Thymus (tissue), 11 donors: ENCODE results near the gene CARD8. TPM values are rescaled to one million over a fixed set of nuclear protein-coding genes. Genes with fewer than 3 reads are reported as not detected.
"Not testable (repeated sequence)": the region's sequence is repeated elsewhere in the genome, so short reads cannot be mapped to it uniquely, and the experiment has no call there.

ENCODE experiments used
- DNase-seq, 9 donors: peaks; one replicate each; pipeline ENCODE4 v3.0.0-alpha.2; 2013; ENCODE audit warnings: low spot score in 9 of 9, low read depth in 6 of 9, missing footprints in 1 of 9
- H3K27ac ChIP-seq, 2 donors: one replicate each; pipeline ENCODE4 v1.5.1; 2013; ENCODE audit warnings: control low read depth in 1 of 2, low read depth in 1 of 2, low read length in 1 of 2, mild to moderate bottlenecking in 1 of 2, moderate library complexity in 1 of 2
- H3K27me3 ChIP-seq, 2 donors: one replicate each; pipeline ENCODE4 v1.5.1; 2013; ENCODE audit warnings: low read length in 1 of 2; ENCODE audit not compliant: control insufficient read depth in 2 of 2, insufficient read depth in 1 of 2
- H3K36me3 ChIP-seq, 2 donors: one replicate each; pipeline ENCODE4 v1.5.1; 2013; ENCODE audit warnings: low read length in 1 of 2, mild to moderate bottlenecking in 1 of 2, moderate library complexity in 1 of 2; ENCODE audit not compliant: control insufficient read depth in 2 of 2, insufficient read depth in 2 of 2
- H3K4me1 ChIP-seq, 2 donors: one replicate each; pipeline ENCODE4 v1.5.1; 2013; ENCODE audit warnings: low read length in 2 of 2; ENCODE audit not compliant: control insufficient read depth in 2 of 2, insufficient read depth in 2 of 2
- H3K4me3 ChIP-seq, 2 donors: one replicate each; pipeline ENCODE4 v1.5.1; 2013; ENCODE audit warnings: low read length in 2 of 2, control low read depth in 1 of 2, mild to moderate bottlenecking in 1 of 2
- H3K9me3 ChIP-seq, 2 donors: one replicate each; pipeline ENCODE4 v1.5.1; 2013; ENCODE audit warnings: low read length in 1 of 2, mild to moderate bottlenecking in 1 of 2; ENCODE audit not compliant: control insufficient read depth in 2 of 2, insufficient read depth in 1 of 2
- WGBS: extraction: QIAGEN DNeasy Blood & Tissue Kit; methylation state at CpG from one replicate; pipeline ENCODE4 v1.1.7; 2013; 5-methylcytosine and 5-hydroxymethylcytosine counted together
- polyA plus RNA-seq: library from polyadenylated mRNA; stranded (reverse); fragments of 200-250 nt; gene quantifications from one replicate; pipeline ENCODE4 v1.2.3, GENCODE V29; 2013
- total RNA-seq: library from RNA; stranded (reverse); fragments of 120-200 nt; gene quantifications from one replicate; pipeline ENCODE4 v1.2.4, GENCODE V29; 2013
- donor health status: healthy.

Gene CARD8
- total and polyA plus RNA-seq, 2 donors = 56.0 to 66.4 TPM

GRCh38 chr19:48253999-48254398 is 1.7 kb downstream of the CARD8 start:
- Histone ChIP-seq H3K9me3 (no peaks in the 10 kb centered on the region), H3K4me1 (peaks cover 21 to 42% of the 10 kb centered on the region in 2 donors), H3K27ac (no peak overlapping the region), H3K4me3 (no peak overlapping the region), H3K36me3 (peaks cover 0 to 10% of the 10 kb centered on the region in 2 donors), H3K27me3 (no peaks in the 10 kb centered on the region)
- no peak for DNase-seq

DNA sequence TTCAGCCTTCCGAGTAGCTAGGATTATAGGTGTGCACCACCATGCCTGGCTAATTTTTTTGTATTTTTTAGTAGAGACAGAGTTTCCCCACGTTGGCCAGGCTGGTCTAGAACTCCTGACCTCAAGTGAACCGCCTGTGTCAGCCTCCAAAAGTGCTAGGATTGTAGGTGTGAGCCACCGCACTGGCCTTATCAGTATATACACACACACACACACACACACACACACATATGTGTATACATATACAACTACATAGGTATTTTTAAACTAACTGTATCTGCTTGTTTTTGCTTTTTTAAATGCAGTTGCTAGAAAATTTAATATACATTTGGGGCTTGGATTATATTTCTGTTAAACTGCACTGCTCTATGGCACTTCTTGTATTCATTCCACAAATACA is 3.1 kb downstream of the CARD8 start:
- no peak overlapping the region for H3K4me3 ChIP-seq
- peaks cover 21 to 43% of the 10 kb centered on the region in 2 donors for H3K4me1 ChIP-seq
- peaks cover 4 to 18% of the 10 kb centered on the region in 2 donors for H3K36me3 ChIP-seq
- DNase-seq = no peak
- H3K9me3 ChIP-seq = no peaks in the 10 kb centered on the region
- 93% methylated on average over 4 of the region's 4 CpGs for WGBS
- H3K27ac ChIP-seq = no peak overlapping the region
- H3K27me3 ChIP-seq = no peaks in the 10 kb centered on the region

DNA sequence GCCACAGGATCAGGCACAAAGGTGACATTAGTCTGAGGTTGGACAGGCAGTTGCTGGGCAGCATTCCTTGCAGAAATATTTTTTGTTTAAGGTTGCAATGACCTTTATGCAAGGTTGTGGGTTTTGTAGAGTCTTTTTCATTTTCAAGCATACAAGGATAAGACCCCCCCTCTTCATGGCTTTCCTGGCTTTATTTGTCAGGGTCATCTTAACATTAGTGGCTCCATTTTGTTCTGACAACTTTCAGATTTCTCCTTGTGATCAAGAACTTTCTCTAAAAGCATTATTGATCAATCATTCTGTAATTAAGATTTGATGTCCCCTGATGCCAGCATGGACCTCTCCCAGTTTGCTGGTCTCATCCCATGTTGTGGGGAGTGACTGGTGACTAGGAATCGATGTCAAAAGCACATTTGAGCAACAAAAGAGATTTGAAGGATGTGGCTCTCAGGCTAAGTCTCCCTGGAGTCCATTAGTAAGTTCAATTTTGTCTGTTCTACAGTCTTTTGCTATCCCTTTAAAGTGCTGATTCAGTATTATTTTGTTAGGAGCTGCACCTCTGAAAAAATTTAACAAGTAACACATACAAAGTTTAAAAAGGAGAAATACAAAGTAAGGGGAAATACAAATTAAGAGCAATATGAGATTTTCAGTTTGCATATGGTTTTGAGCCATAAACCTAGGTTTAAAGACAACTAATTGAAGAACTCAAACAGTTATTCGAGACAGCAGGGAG is 5.3 kb downstream of the CARD8 start:
- H3K4me3 ChIP-seq = no peak overlapping the region
- H3K27ac ChIP-seq = peak overlapping the region in 1 of 2 donors; percentile 100
- WGBS = 92% methylated on average over 2 of the region's 2 CpGs
- H3K36me3 ChIP-seq = peaks cover 8 to 32% of the 10 kb centered on the region in 2 donors
- no peak for DNase-seq
- H3K27me3 ChIP-seq = no peaks in the 10 kb centered on the region
- H3K4me1 ChIP-seq = peaks cover 15 to 36% of the 10 kb centered on the region in 2 donors
- H3K9me3 ChIP-seq = no peaks in the 10 kb centered on the region

DNA sequence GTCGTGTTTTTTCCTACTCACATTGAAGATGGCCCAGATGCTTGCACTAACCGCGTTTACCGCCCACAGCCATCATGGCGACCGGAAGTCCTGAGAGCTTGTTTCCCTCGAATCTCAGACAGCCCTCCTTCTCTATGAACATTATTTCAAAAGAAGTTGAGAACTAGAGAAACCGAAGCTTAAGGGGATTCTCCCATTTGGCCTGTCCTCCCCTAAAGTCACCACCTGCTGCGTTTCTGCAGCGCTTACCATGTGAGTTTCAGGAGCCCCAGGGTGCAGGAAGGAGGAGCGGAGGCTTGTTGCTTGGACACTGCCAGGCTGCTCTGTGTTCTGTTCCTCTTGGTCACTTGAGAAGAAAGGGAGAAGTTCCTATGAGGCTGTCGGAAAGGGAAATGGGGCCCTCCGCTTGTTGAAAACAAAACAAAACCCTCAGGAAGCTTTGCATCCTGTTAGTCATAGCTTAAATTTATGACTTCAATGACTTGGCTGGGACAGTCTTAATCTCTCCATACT is 6.2 kb downstream of the CARD8 start:
- H3K27ac ChIP-seq = peak overlapping the region; percentile 97 to 100
- peaks cover 8 to 32% of the 10 kb centered on the region in 2 donors for H3K36me3 ChIP-seq
- no peaks in the 10 kb centered on the region for H3K9me3 ChIP-seq
- peaks cover 11 to 29% of the 10 kb centered on the region in 2 donors for H3K4me1 ChIP-seq
- no peaks in the 10 kb centered on the region for H3K27me3 ChIP-seq
- peak in 7 of 9 donors; percentile 45 to 89 (median 64) for DNase-seq
- WGBS = 4% methylated on average over 13 of the region's 13 CpGs
- H3K4me3 ChIP-seq = peak overlapping the region; percentile 54 to 61

GRCh38 chr19:48248081-48248833 is 7.5 kb downstream of the CARD8 start:
- WGBS = 95% methylated on average over 7 of the region's 7 CpGs
- no peak overlapping the region for H3K4me3 ChIP-seq
- H3K36me3 ChIP-seq = peaks cover 8 to 32% of the 10 kb centered on the region in 2 donors
- peaks cover 7 to 25% of the 10 kb centered on the region in 2 donors for H3K4me1 ChIP-seq
- H3K27me3 ChIP-seq = no peaks in the 10 kb centered on the region
- H3K27ac ChIP-seq = no peak overlapping the region
- no peak for DNase-seq
- H3K9me3 ChIP-seq = no peaks in the 10 kb centered on the region

DNA sequence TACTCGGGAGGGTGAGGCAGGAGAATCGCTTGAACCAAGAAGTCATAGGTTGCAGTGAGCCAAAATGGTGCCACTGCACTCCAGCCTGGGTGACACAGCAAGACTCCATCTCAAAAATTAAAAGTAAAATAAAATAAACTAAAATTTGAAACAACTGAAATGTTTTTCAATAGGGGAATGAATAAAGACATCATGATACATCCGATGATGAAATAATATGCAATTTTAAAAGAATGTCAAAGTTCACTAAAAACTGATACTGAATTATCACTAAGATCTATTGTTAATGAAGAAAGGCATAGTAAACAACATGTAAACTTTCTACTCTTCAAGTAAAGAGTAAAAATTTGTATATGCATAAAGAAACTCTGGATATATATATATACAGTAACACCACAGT is 8.5 kb downstream of the CARD8 start:
- H3K27me3 ChIP-seq = no peaks in the 10 kb centered on the region
- no peak for DNase-seq
- peaks cover 13 to 38% of the 10 kb centered on the region in 2 donors for H3K36me3 ChIP-seq
- no peak overlapping the region for H3K27ac ChIP-seq
- peaks cover 4 to 22% of the 10 kb centered on the region in 2 donors for H3K4me1 ChIP-seq
- no peak overlapping the region for H3K4me3 ChIP-seq
- WGBS = 99% methylated on average over 3 of the region's 3 CpGs
- H3K9me3 ChIP-seq = no peaks in the 10 kb centered on the region

DNA sequence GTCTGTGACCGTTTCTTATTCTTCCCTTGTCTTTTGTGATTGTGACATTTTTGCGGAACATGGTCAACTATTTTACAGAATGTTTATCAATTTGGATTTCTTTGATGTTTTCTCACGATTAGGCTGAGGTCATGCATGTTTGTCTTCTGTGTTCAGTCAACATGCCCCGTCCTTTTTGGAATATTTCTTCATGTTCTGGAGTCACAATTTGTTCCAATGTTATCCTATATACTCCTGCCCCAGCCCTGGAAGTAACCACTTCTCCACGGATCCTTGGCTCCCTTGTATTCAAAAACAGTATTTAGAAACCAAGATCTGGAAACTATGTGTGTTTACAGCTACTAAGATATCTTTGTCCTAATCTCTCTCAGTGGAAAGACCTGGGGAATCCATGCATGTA is 9.6 kb downstream of the CARD8 start:
- Histone ChIP-seq H3K27ac (no peak overlapping the region), H3K4me1 (peaks cover 4 to 20% of the 10 kb centered on the region in 2 donors), H3K4me3 (no peak overlapping the region), H3K36me3 (peaks cover 18 to 36% of the 10 kb centered on the region in 2 donors), H3K9me3 (no peaks in the 10 kb centered on the region), H3K27me3 (no peaks in the 10 kb centered on the region)
- 88% methylated on average over 5 of the region's 5 CpGs for WGBS
- no peak for DNase-seq

- Histone ChIP-seq H3K9me3 (no peaks in the 10 kb centered on the region), H3K4me3 (no peak overlapping the region), H3K27ac (peak overlapping the region; percentile 76 to 86), H3K4me1 (peaks cover 2 to 10% of the 10 kb centered on the region in 2 donors), H3K27me3 (no peaks in the 10 kb centered on the region), H3K36me3 (peaks cover 33 to 44% of the 10 kb centered on the region in 2 donors)
- peak in 2 of 9 donors; percentile 41 to 63 for DNase-seq
- WGBS = 22% methylated on average over 5 of the region's 5 CpGs
These were observed 11.4 kb downstream of the CARD8 start for GRCh38 chr19:48244281-48244680.

DNA sequence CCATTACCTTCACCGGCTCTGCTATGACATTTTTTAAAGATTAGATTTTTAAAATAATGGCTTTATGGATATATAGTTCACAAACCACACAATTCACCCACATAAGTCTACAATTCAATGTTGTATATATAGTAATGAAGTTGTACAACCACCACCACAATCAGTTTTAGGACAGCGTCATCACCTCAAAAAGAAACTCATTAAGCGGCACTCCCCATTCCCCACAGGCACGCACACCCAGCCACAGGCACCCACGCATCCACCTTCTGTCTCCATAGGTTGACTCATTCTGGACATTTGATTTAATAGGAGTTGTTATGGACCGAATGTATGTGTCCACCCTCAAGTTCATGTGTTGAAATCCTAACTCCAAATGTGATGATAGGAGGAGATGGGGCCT is 13.9 kb downstream of the CARD8 start:
- H3K4me3 ChIP-seq, H3K27me3 ChIP-seq, H3K4me1 ChIP-seq, H3K9me3 ChIP-seq, H3K27ac ChIP-seq, DNase-seq: not testable (repeated sequence)
- H3K36me3 ChIP-seq = peaks cover 41 to 47% of the 10 kb centered on the region in 2 donors
- 98% methylated on average over 6 of the region's 6 CpGs for WGBS
